ENCODE results near the gene MIGA2. TPM values are rescaled to one million over a fixed set of nuclear protein-coding genes. Genes with fewer than 3 reads are reported as not detected.

The MIGA2 gene
- total and polyA plus RNA-seq, 2 of the 4 experiments (the other 2 are of a cell fraction) = 12.5 to 25.3 TPM

DNA sequence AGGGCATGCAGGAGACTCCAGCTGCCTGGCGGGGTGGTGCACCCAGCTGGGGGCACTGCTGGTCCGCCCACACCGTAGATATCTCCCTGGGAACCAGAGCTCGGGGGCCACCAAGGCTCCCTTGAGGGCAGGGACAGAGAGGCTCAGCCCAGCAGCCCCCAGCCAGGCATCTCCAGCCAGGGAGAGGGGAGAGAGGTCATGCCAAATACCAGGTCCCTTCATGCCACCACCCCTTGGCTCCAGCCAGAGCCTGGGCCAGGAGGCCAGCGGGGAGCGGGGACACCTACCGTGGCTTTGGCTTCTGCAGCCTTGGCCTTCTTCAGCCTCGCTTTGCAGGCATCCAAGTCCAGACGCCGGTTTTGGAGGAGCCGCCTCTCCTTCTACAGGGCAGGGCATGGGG is 22.3 kb upstream of the MIGA2 start:
- Histone ChIP-seq H4K20me1 (ENCODE audit: insufficient read depth, low read length) (peaks cover 7% of the 10 kb centered on the region), H3K9ac (ENCODE audit: low read depth, low read length) (no peak overlapping the region)
- POLR2A ChIA-PET (ENCODE audit: unreplicated experiment) = no interaction called here

More for the DNA sequence above, 22.3 kb upstream of the MIGA2 start:
- Histone ChIP-seq H3K27ac (ENCODE audit: insufficient read depth, low read length) (no peak overlapping the region), H2AK5ac (ENCODE audit: low read depth, low read length) (no peak overlapping the region), H3K9me1 (ENCODE audit: insufficient read depth, low read length) (no peaks in the 10 kb centered on the region), H2AK9ac (replicated peaks; ENCODE audit: low read depth, low read length, poor library complexity) (no peak overlapping the region), H3K4ac (ENCODE audit: low read depth, low read length) (no peak overlapping the region), H3K4me1 (ENCODE audit: control insufficient read depth, insufficient read depth, low read length) (no peaks in the 10 kb centered on the region), H2BK15ac (ENCODE audit: low read depth, low read length) (no peak overlapping the region), H3K56ac (ENCODE audit: extremely low read depth, insufficient read depth, low read length) (no peak overlapping the region), H4K91ac (ENCODE audit: insufficient read depth, low read depth, low read length) (no peak overlapping the region), H3K4me2 (ENCODE audit: low read depth, low read length) (no peak overlapping the region), H3K4me3 (ENCODE audit: insufficient read depth, low read depth, low read length) (no peak overlapping the region), H2BK120ac (ENCODE audit: low read depth, low read length) (no peak overlapping the region), H3K27me3 (ENCODE audit: control insufficient read depth, insufficient read depth, low read length) (no peaks in the 10 kb centered on the region), H3K9me3 (ENCODE audit: control insufficient read depth, insufficient read depth, low read length) (no peaks in the 10 kb centered on the region), H3K18ac (ENCODE audit: low read depth, low read length) (no peak overlapping the region), H3K14ac (replicated peaks; ENCODE audit: low read depth, low read length) (no peak overlapping the region), H2AFZ (replicated peaks; ENCODE audit: low read length, poor library complexity) (no peak overlapping the region), H2BK5ac (ENCODE audit: low read depth, low read length, poor library complexity, severe bottlenecking) (no peak overlapping the region), H3K79me1 (ENCODE audit: low read depth in 1 of 2, low read length in 2 of 2) (peaks cover 3 to 13% of the 10 kb centered on the region in 2 experiments; a peak in 1 of 4 replicates), H4K5ac (ENCODE audit: low read depth, low read length) (no peak overlapping the region), H3K23ac (ENCODE audit: low read depth, low read length) (no peak overlapping the region), H3K36me3 (ENCODE audit: control insufficient read depth, insufficient read depth, low read length) (peaks cover 26% of the 10 kb centered on the region; the same call in 1 of the 2 replicates), H2BK20ac (ENCODE audit: low read depth, low read length) (no peak overlapping the region), H4K8ac (ENCODE audit: low read depth in 2 of 2, low read length in 2 of 2) (no peak overlapping the region)
- in situ Hi-C loops (cut with MboI; ENCODE audit: low sequenced_read_pairs) (no loop called here), dilution Hi-C loops (cut with HindIII; ENCODE audit: low sequenced_read_pairs, unreplicated experiment) (no loop called here), intact Hi-C loops (cut with micrococcal nuclease) (no loop called here)
- 98% methylated on average over 6 of the region's 11 CpGs; no CpG with 5 or more reads in 1 of the 2 experiments for WGBS, 2 experiments (ENCODE audit: extremely low coverage in 2 of 2, insufficient read length in 1 of 2)
- no peak for DNase-seq
- CTCF ChIA-PET = no interaction called here
- no TSS peak for BruUV-seq (replicated peaks)
- ATAC-seq (ENCODE audit: low read depth) = no peak
- TF ChIP-seq, protein P1, sequence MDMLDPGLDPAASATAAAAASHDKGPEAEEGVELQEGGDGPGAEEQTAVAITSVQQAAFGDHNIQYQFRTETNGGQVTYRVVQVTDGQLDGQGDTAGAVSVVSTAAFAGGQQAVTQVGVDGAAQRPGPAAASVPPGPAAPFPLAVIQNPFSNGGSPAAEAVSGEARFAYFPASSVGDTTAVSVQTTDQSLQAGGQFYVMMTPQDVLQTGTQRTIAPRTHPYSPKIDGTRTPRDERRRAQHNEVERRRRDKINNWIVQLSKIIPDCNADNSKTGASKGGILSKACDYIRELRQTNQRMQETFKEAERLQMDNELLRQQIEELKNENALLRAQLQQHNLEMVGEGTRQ (IDR thresholded peaks at IDR 0.05; ENCODE audit: low read depth, low read length) = no peak
- TF ChIP-seq CEBPB (IDR thresholded peaks at IDR 0.05; ENCODE audit: low read depth, low read length) = no peak
- TF ChIP-seq NFE2L2 (IDR thresholded peaks at IDR 0.05; ENCODE audit: low read depth, low read length) = no peak
- no peak for TF ChIP-seq SMC3 (IDR thresholded peaks at IDR 0.05; ENCODE audit: low read depth, low read length)
- TF ChIP-seq MXI1 (IDR thresholded peaks at IDR 0.05; ENCODE audit: borderline replicate concordance, low read depth, low read length) = no peak
- TF ChIP-seq, protein P2, sequence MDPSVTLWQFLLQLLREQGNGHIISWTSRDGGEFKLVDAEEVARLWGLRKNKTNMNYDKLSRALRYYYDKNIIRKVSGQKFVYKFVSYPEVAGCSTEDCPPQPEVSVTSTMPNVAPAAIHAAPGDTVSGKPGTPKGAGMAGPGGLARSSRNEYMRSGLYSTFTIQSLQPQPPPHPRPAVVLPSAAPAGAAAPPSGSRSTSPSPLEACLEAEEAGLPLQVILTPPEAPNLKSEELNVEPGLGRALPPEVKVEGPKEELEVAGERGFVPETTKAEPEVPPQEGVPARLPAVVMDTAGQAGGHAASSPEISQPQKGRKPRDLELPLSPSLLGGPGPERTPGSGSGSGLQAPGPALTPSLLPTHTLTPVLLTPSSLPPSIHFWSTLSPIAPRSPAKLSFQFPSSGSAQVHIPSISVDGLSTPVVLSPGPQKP (IDR thresholded peaks at IDR 0.05; ENCODE audit: borderline replicate concordance, low read depth, low read length) = no peak
- TF ChIP-seq MAZ (IDR thresholded peaks at IDR 0.05; ENCODE audit: borderline replicate concordance, low read depth, low read length) = no peak
- TF ChIP-seq MAFK (IDR thresholded peaks at IDR 0.05; ENCODE audit: low read depth, low read length) = no peak
- TF ChIP-seq FOS (IDR thresholded peaks at IDR 0.05; ENCODE audit: low read depth, low read length) = no peak

Measured in IMR-90 (cell line).